Stimulated activated CD4-positive, alpha-beta T cell treated with anti-CD3 and anti-CD28 coated beads, Interleukin-12 subunit alpha, Interleukin-12 subunit beta, amount 100 ng/mL, for 48 hours (primary cell): ENCODE data around the gene CLNK.

ENCODE experiments used
- DNase-seq, 3 donors: peaks; one replicate each; pipeline ENCODE4 v3.0.0-alpha.2; 2020; ENCODE audit warnings: low read depth in 2 of 3, low spot score in 1 of 3

Gene CLNK

GRCh38 chr4:10613926-10614478 lies 70.6 kb downstream of the CLNK start:
- DNase-seq = no peak

GRCh38 chr4:10612476-10612875 lies 72.1 kb downstream of the CLNK start:
- DNase-seq = no peak

- no peak for DNase-seq
These were observed 72.9 kb downstream of the CLNK start for GRCh38 chr4:10611673-10612072.

GRCh38 chr4:10608501-10609219 lies 75.9 kb downstream of the CLNK start:
- DNase-seq = no peak

- no peak for DNase-seq
These were observed 77.4 kb downstream of the CLNK start for GRCh38 chr4:10607206-10607605.

GRCh38 chr4:10606483-10607155 lies 77.9 kb downstream of the CLNK start:
- DNase-seq = no peak

GRCh38 chr4:10605746-10606482 lies 78.7 kb downstream of the CLNK start:
- no peak for DNase-seq

- DNase-seq = no peak
These were observed 79.5 kb downstream of the CLNK start for GRCh38 chr4:10605031-10605430.

GRCh38 chr4:10599574-10599973 lies 85.0 kb downstream of the CLNK start:
- no peak for DNase-seq

GRCh38 chr4:10598829-10599228 lies 85.7 kb downstream of the CLNK start:
- no peak for DNase-seq

- DNase-seq = no peak
These were observed 87.8 kb downstream of the CLNK start for GRCh38 chr4:10596586-10597290.

- DNase-seq = no peak
These were observed 91.4 kb downstream of the CLNK start for GRCh38 chr4:10593130-10593529.

GRCh38 chr4:10590896-10591295 lies 93.7 kb downstream of the CLNK start:
- DNase-seq = no peak

- DNase-seq = no peak
These were observed 94.8 kb downstream of the CLNK start for GRCh38 chr4:10589799-10590198.

- DNase-seq = no peak
These were observed 95.2 kb downstream of the CLNK start for GRCh38 chr4:10589321-10589720.

GRCh38 chr4:10587697-10588096 lies 96.9 kb downstream of the CLNK start:
- DNase-seq = no peak

GRCh38 chr4:10587296-10587695 lies 97.3 kb downstream of the CLNK start:
- no peak for DNase-seq

GRCh38 chr4:10584042-10584441 lies 100.5 kb downstream of the CLNK start:
- no peak for DNase-seq

- no peak for DNase-seq
These were observed 101.6 kb downstream of the CLNK start for GRCh38 chr4:10582951-10583350.

- DNase-seq = peak in 1 of 3 donors; percentile 8
These were observed 102.4 kb downstream of the CLNK start for GRCh38 chr4:10582059-10582686.

- DNase-seq = no peak
These were observed 103.5 kb downstream of the CLNK start for GRCh38 chr4:10581022-10581421.
